HG02870 (cell line): ENCODE measurements around the gene RNF182.
"Not testable (repeated sequence)": the region's sequence is repeated elsewhere in the genome, so short reads cannot be mapped to it uniquely, and the experiment has no call there.

Source experiments
- ATAC-seq: cut with Tn5 transposase; IDR thresholded peaks from one replicate; pipeline ENCODE4 v1.9.1; 2021; ENCODE audit warnings: mild to moderate bottlenecking, moderate library complexity; ENCODE audit not compliant: unreplicated experiment

RNF182 gene, protein sequence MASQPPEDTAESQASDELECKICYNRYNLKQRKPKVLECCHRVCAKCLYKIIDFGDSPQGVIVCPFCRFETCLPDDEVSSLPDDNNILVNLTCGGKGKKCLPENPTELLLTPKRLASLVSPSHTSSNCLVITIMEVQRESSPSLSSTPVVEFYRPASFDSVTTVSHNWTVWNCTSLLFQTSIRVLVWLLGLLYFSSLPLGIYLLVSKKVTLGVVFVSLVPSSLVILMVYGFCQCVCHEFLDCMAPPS

DNA sequence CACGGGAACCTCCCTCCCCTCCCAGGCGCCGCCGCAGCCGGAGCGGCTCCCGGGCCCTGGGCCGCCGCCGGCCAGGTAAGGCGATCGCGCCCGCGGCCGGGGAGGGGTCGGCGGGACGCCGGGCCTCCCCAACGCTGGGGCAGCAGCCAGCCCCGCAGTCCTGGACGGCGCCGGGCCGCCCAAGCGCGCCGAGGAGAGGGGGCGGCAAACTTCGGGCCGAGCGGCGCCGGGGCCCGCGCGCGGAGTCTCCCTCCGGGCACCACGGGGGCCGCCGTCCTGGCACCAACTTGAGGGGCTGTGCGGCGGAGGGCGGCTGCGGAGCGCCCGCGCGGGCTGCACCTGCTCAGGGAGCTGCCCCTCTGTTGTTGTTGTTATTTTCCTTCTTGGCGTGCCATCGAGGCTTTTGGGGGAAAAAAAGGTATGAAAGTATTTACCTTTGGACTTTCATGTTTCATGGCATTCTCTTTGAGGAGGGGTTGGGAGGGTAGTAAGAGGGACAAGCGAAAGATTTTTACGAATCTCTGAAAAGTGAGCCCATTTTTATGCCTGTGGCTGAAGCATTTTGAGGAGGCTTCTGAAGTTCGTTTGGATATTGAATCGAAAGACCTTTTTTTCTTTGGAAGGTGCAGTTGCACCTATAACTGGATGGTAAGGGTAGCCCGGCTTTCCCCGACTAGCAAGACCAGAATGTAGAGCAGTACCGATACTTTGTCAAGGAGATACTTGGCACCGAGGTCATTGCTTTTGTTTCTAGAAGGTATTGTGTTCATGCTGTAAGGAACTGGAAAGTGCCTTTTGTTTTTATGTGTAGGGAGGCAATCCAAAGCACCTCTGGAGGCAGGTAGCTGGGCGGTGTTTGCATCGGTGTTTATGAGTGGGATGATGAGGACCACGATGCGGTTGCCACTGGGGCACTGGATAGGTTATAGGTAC, at the start of gene RNF182:
Gene RNF182 (plus strand): TSS at position 4 of the 933 bp plus-strand sequence. CDS start 52,168 bp downstream, outside the sequence.
- no peak for ATAC-seq

DNA sequence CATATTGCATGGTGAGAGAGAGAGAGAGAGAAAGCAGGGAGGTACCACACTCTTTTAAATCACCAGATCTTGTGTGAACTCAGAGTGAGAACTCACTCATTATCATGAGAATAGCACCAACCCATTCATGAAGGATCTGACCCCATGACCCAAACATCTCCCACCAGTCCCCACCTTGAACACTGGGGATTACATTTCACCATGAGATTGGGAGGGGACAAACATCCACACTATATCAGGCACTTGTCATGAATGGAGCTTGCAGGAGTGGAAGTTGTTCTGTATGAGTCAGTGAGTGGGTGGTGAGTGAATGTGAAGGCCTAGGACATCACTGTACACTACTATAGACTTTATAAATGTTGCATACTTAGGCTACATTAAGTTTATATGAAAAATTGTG, 47.7 kb upstream of the RNF182 start:
- no peak for ATAC-seq

DNA sequence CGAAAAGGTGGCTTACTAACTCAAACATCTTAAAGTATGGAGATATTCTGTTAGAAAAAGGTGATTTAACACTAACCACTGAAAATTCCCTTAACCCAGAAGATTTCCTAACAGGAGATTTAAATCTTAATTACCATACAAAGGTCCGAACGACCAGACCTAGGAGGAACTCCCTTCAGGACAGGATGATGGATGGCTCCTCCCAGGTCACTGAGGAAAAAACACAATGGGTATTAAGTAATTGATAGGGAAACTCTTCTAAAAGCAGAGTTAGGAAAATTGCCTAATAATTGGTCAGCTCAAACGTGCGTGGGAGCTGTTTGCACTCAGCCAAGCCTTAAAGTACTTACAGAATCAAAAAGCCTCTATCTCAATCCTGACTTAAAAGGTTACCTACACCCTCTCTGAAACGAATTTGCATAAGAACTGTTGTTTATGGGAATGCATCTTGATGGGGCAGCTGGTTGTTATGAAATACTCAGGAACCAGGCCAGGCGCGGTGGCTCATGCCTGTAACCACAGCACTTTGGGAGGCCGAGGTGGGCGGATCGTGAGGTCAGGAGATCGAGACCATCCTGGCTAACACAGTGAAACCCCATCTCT, 44.6 kb upstream of the RNF182 start:
- ATAC-seq = not testable (repeated sequence)

DNA sequence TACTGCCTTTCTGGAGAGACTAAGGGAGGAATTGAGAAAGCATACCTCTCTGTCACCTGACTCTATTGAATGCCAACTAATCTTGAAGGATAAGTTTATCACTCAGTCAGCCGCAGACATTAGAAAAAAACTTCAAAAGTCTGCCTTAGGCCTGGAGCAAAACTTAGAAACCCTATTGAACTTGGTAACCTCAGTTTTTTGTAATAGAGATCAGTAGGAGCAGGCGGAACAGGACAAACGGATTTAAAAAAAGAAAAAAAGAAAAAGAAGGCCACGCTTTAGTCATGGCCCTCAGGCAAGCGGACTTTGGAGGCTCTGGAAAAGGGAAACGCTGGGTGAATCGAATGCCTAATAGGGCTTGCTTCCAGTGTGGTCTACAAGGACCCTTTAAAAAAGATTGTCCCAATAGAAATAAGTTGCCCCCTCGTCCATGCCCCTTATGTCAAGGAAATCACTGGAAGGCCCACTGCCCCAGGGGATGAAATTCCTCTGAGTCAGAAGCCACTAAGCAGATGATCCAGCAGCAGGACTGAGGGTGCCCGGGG, 43.1 kb upstream of the RNF182 start:
- no peak for ATAC-seq

DNA sequence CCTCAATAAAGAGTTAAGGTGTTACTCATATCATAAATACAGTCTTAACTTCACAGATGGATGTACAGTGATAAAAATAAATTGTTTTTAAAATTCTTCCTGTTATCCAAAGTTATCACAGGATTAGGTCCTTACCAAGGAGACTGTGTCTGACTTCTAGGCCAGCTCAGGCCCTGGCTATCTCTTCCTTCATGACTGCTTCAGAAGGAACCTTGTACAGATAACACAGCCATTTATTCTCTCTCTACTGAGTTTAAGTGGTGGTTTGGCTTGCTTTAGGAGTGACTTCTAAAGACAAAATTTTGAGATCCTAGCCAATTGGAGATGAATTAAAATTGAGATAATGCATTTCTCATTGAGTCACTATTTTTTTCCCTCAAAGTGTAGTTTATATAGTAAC, 40.8 kb upstream of the RNF182 start:
- ATAC-seq = no peak

DNA sequence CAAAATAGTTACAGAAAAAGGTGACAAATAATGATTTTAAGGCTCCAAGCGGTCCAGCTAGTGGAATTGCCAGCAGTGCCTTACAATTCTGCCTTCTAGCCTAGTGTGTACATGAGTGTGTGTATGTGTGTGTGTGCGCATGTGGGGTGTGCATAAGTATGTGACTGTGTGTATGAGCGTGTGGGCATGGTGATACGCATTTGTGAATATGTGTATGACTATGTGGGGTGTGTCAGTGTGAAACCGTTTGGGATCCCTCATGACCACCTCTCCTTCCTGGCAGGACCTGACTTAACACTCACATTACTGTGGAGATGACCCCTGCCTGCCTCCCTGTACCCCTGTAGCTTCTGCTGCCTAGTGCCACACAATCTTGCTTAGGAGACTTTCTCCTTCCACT, 40.4 kb upstream of the RNF182 start:
- no peak for ATAC-seq

DNA sequence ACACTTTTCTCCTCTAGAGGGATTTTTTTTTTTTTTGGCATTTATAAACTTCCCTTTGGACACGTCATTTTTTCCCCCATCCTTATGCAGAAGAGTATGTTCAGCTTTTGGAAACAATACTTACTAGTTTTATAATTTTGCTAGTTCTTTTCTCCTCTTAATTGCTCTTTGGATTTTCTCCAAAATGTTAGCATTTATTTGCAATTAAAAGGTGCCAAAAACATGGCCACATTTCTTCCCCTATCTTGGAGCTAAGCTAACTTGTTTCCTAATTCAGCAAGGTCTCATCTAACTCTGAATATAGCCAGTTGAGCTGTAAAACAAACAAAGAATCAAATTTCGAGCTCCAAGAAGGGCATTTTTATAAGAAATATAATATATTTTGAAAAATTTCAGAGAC, 39.2 kb upstream of the RNF182 start:
- no peak for ATAC-seq

DNA sequence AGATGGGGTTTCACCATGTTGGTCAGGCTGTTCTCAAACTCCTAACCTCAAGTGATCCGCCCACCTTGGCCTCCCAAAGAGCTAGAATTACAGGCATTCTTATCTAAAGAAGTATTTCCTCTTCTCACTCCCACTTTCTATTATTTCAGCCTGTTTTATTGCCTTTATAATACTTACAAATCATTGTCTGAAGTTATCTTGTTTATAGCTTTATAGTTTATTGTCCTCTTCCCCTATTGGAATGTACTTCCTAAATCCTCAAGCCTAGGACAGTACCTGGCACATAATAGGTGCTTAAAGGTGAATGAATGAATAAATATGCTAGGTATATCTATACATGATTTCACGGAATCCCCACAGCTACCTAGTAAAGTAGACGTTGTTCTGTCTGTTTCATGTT, 37.8 kb upstream of the RNF182 start:
- ATAC-seq = no peak

DNA sequence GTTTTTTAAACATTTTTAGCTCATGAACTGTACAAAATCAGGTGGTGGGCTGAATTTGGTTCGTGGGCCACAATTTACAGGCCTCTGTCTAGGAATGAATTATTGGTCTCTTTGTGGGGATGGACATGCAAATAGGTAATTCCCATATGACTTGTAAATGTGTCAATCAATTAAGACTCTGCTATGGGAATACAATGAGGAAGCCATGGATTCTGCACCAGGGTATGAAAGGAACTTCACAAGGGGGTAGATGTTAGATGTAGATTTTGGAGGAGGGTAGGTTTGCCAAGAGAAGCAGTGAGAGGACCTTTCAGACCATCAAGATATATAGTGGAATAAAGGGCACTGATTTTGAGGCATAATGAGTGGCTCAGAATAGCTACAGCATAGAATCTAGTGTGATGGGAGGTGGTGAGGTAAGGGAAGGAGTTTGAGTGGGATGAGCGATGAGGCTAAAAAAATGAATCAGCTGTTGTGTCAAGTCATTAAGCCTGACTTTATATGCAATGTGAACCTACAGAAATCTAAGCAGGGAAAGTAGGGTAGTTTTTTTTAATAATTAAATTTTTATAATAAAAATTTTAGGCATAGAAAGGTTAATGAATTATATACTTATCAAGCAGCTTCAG, 32.6 kb upstream of the RNF182 start:
- ATAC-seq = no peak

DNA sequence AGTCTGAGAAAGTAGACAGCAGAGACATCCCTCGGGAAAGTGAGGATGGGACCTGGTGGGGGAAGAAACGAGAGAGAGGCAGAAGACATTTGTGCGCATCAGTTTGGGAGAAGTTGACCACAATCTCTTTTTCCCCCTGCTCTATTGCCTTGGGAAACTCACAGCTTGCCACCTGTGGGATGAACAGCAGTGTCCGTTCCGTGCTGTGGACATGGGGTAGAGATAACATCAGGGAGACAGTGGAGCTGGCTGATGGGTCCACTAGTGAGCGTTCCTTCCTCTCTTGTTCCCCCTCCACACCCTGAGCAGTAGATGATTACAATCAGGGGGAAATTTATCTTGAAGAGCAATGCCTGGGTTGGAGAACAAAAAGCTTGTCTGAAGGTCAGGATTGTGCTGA, 21.8 kb upstream of the RNF182 start:
- no peak for ATAC-seq

DNA sequence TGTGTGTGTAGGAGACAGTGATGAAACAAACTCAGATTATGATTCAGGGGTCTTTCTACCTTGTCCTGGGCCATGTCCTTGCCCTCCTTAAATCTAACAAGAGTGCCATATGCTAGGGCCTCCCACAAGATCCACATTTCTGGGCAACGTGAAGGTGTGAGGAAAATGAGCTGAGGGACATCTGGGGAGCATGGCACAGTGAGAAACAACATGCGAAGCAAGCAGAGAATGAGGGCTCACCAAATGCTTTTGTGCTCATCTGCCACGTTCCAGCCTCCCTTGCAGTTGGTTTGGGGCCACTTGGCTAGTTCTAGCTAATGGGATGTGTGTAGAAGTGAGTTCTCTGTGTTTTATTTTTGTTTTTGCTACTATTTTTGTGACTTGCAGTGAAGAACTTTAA, 21.4 kb upstream of the RNF182 start:
- no peak for ATAC-seq

DNA sequence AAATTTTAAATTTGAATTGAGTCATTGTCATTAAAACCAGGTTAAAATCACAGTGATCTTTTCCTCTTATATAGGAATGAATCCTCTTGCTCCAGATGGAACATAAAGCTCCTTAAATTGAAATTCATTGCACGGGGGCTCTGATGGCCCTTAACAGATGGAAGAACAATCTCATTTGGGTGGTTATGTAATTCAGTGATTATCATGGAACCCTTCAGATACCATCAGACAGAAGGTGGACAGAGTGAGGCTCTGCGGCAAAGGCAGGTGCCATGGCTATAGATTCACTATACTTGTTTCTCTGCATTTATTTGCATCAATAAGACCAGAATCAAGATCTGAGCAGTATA, 17.8 kb upstream of the RNF182 start:
- no peak for ATAC-seq

DNA sequence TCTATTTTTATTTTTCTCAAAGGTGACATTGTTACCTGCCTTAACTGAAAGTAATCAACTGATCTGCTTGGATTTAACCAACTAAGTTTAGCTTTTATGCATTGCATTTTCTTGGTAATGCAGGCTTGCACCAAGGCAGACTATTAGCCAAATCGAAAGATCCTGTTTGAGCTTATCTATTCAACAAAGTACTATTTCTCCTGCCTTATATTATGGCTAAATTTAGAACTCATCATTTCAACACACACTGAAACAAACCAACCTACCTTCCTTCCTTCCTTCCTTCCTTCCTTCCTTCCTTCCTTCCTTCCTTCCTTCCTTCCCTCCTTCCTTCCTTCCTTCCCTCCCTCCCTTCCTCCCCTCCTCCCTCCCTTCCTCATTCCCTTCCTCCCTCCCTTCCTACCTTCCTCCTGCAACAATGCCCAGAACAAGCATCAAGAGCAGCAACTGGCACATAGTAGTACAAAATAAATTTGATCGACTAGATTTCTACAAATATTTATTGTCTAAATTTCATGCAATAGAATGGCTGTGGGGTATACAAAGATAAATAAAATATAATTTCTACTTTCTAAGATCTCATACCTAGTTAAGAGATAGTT, 17.0 kb upstream of the RNF182 start:
- no peak for ATAC-seq

DNA sequence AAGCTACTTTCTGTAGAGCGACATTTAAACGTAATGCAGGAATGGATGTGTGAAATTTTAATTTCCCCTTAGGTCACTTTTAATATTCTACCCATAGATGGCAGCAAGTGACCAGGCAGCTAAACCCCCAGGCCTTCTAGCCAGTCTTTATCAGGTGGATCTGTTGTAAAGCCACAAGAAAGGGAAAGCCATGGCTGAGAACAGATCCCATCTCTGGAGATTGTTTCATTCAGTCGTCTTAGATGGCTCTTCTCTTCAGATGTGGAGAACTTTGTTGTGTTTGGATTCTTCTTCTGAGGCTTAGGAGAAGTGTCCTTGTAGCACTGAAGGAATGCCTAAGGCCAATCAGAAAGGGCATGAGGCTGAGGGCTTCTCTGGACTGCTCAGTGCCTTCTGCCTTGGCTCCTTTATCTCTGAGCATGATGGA, 15.8 kb upstream of the RNF182 start:
- no peak for ATAC-seq

DNA sequence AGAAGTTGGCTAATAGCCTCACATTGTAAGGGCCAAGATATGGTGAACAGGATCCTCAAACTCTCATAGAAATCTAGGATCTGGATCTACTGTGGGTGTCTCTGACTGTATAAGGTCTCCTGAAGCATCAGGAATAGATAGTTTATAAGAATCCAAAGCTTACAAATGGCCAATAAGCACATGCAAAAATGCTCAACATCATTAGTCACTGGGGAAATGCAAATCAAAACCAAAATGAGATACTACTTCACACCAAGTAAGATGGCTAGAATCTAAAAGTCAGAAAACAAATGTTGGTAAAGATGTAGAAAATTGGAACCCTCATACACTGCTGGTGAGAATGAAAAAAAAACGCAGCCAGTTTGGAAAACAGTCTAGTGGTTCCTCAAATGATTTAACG, 14.3 kb upstream of the RNF182 start:
- no peak for ATAC-seq

DNA sequence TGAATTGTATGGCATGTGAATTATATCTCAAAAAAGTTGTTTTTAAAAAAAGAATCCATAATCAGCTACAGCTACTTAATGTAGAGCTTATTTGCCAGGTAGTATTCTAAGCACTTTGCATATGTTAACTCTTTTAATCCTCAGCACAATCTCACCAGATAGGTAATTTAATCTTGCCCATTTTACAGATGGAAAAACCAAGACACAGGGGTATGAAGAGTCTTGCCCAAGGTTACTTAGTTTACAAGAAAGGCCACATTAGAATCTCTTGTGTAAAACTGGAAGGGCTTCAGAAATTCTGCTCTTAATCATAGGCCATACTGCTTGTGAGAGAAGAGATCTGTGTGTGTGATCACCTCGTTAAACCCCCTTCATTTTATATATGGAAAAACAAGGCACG, 13.4 kb upstream of the RNF182 start:
- no peak for ATAC-seq

DNA sequence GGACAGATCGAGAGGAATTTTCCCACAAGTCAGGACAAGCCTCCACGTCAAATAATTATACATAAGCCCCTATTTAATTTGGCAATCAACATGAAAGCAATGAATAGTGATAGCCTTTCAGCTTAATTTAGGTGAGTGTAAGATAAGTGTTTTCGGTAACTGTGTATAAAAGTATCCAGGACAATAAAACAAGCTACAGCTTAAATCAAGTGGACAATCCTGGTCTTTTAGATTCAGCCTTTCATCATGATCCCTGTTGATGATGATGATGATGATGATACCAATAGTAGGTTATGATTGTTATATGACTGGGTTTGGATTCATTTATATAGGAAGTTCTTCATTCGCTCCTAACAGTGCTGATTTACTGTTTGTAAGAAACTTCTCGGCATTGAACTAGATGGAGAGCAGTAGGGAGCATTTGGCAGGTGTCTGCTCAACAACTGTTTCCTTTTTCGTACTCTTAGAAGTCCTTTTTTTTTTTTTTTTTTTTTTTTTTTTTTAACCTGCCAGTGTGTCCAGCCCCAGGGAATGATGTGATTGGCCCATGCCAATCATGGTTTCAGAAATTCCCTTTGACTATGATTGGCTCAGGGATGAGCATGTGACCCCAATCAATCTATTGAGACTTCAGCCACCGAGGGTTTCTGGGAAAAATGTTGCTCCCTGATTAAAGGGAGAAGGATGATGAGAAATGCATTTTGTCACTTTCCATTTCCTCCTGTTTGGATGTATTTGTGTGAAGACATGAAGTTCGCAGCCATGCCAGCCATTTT, 11.3 kb upstream of the RNF182 start:
- ATAC-seq = no peak

DNA sequence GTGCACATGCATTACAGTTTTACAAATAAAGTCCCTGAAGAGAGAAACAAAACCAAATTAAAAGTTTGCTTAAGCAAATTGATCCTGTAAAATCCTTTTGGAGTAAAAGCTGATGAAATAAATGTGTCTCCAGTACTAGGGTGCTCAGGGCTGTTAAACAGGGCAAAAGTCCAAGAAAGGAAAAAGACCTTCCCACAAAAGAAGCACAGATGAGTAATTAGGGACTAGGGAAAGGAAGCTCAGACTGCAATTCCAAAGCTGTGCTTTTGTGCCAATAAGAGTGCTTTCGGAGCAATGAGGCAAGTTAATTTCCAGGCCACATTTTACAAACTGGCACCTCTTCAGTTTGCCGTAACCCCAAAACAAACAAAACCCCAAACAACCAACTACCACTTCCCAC, 10.4 kb upstream of the RNF182 start:
- ATAC-seq = no peak

DNA sequence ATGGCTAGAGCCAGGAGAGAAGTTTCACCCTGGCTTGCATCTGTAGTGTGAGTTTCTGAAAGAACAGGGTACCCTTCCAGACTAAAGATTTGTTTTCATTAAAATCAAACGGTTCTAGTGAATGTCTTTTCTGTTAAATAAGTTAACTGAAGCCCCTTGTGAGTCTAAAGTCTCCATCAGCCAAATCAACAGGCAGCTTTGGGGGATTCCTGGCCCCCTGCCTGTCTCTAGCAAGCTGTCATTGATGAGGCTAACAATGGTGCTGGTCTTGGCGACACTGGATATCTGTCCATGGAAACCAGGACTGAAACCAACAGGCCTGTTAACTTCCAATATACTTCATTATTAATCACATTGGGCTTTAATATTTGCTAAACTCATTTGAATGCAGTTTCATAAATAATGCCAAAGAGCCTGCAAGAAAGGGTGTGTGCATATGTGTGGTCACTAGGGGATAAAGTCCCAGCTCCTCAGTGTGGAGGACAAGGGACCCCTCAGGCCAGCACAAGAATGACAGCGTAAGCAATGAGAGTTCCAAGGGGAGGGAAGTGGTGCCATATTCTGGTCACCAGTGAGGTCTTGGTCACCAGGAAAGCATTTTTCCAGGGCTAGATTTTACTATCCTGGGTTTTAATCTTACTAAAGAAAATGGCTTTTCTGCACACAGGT, 9.1 kb upstream of the RNF182 start:
- no peak for ATAC-seq
